Measurements from ENCODE around the gene RAB4B. TPM values are rescaled to one million over a fixed set of nuclear protein-coding genes. Genes with fewer than 3 reads are reported as not detected.

RAB4B gene
- total and polyA plus RNA-seq, 2 of the 13 experiments (the other 11 are each of a cell fraction or from before 2014, with no cell fraction given): 3.3 to 5.4 TPM

DNA sequence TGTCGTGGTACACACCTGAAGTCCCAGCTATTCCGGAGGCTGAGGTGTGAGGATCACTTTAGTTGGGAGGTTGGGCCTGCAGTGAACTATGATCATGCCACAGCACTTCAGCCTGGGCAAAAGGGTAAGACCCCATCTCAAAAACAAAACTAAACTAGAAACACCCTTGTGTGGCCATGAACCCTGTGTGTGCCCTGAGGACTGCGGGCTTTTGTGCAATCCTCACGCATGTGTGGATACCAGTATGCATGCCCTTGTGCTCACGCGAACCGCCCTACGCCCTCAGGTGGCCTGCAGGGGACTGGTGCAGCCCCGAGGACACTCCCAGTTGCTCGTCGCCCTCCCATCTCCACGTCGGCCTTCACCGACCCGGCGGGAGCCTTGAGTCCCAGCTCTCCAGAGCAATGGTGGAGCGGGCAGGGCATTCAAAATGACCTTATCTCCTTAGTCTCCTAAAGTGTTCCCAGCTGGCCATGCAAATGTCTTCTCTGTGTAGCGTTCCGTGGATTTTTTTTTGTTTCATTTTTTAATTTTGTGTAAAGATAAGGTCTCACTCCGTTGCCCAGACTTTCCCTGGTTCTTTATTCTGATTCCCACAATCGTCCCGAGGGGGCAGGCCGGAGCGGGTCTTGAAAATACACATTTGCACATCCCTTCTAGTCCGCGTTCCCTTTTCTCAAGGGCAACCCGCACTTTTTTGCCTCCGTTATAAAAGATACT lies 20.1 kb downstream of the RAB4B start (continued):
- 0 out of 2 replicates have a peak, but pooled peaks have one; percentile 4 for TF ChIP-seq TCF7 (IDR thresholded peaks at IDR 0.05; ENCODE audit: low read depth)
- no peak for TF ChIP-seq CBFB (CRISPR knock-in tag; IDR thresholded peaks at IDR 0.05)
- 0 out of 2 replicates have a peak, but pooled peaks have one; percentile 25 for TF ChIP-seq MTF1 (CRISPR knock-in tag; IDR thresholded peaks at IDR 0.05)
- TF ChIP-seq RARA (CRISPR knock-in tag; IDR thresholded peaks at IDR 0.05): peak; percentile 88
- TF ChIP-seq, protein P1, sequence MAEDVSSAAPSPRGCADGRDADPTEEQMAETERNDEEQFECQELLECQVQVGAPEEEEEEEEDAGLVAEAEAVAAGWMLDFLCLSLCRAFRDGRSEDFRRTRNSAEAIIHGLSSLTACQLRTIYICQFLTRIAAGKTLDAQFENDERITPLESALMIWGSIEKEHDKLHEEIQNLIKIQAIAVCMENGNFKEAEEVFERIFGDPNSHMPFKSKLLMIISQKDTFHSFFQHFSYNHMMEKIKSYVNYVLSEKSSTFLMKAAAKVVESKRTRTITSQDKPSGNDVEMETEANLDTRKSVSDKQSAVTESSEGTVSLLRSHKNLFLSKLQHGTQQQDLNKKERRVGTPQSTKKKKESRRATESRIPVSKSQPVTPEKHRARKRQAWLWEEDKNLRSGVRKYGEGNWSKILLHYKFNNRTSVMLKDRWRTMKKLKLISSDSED (CRISPR knock-in tag; IDR thresholded peaks at IDR 0.05): no peak
- no peak for TF ChIP-seq ZNF781 (CRISPR knock-in tag; IDR thresholded peaks at IDR 0.05; ENCODE audit: borderline replicate concordance, not compliant biosample characterization)
- TF ChIP-seq, protein P2, sequence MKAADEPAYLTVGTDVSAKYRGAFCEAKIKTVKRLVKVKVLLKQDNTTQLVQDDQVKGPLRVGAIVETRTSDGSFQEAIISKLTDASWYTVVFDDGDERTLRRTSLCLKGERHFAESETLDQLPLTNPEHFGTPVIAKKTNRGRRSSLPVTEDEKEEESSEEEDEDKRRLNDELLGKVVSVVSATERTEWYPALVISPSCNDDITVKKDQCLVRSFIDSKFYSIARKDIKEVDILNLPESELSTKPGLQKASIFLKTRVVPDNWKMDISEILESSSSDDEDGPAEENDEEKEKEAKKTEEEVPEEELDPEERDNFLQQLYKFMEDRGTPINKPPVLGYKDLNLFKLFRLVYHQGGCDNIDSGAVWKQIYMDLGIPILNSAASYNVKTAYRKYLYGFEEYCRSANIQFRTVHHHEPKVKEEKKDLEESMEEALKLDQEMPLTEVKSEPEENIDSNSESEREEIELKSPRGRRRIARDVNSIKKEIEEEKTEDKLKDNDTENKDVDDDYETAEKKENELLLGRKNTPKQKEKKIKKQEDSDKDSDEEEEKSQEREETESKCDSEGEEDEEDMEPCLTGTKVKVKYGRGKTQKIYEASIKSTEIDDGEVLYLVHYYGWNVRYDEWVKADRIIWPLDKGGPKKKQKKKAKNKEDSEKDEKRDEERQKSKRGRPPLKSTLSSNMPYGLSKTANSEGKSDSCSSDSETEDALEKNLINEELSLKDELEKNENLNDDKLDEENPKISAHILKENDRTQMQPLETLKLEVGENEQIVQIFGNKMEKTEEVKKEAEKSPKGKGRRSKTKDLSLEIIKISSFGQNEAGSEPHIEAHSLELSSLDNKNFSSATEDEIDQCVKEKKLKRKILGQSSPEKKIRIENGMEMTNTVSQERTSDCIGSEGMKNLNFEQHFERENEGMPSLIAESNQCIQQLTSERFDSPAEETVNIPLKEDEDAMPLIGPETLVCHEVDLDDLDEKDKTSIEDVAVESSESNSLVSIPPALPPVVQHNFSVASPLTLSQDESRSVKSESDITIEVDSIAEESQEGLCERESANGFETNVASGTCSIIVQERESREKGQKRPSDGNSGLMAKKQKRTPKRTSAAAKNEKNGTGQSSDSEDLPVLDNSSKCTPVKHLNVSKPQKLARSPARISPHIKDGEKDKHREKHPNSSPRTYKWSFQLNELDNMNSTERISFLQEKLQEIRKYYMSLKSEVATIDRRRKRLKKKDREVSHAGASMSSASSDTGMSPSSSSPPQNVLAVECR (CRISPR knock-in tag; IDR thresholded peaks at IDR 0.05; ENCODE audit: borderline replicate concordance): peak; percentile 80
- TF ChIP-seq, protein P3, sequence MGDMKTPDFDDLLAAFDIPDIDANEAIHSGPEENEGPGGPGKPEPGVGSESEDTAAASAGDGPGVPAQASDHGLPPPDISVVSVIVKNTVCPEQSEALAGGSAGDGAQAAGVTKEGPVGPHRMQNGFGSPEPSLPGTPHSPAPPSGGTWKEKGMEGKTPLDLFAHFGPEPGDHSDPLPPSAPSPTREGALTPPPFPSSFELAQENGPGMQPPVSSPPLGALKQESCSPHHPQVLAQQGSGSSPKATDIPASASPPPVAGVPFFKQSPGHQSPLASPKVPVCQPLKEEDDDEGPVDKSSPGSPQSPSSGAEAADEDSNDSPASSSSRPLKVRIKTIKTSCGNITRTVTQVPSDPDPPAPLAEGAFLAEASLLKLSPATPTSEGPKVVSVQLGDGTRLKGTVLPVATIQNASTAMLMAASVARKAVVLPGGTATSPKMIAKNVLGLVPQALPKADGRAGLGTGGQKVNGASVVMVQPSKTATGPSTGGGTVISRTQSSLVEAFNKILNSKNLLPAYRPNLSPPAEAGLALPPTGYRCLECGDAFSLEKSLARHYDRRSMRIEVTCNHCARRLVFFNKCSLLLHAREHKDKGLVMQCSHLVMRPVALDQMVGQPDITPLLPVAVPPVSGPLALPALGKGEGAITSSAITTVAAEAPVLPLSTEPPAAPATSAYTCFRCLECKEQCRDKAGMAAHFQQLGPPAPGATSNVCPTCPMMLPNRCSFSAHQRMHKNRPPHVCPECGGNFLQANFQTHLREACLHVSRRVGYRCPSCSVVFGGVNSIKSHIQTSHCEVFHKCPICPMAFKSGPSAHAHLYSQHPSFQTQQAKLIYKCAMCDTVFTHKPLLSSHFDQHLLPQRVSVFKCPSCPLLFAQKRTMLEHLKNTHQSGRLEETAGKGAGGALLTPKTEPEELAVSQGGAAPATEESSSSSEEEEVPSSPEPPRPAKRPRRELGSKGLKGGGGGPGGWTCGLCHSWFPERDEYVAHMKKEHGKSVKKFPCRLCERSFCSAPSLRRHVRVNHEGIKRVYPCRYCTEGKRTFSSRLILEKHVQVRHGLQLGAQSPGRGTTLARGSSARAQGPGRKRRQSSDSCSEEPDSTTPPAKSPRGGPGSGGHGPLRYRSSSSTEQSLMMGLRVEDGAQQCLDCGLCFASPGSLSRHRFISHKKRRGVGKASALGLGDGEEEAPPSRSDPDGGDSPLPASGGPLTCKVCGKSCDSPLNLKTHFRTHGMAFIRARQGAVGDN (CRISPR knock-in tag; IDR thresholded peaks at IDR 0.05): peak; percentile 98
- no peak for TF ChIP-seq ZNF136 (CRISPR knock-in tag; IDR thresholded peaks at IDR 0.05; ENCODE audit: low read depth)
- no peak; the same call in 1 of the 2 replicates for TF ChIP-seq ZNF460 (CRISPR knock-in tag; IDR thresholded peaks at IDR 0.05; ENCODE audit: borderline replicate concordance)
- TF ChIP-seq ZNF235 (CRISPR knock-in tag; IDR thresholded peaks at IDR 0.05; ENCODE audit: borderline replicate concordance): 0 out of 2 replicates have a peak, but pooled peaks have one; percentile 71
- peak; percentile 64; the same call in 1 of the 2 replicates for TF ChIP-seq ZSCAN20 (CRISPR knock-in tag; IDR thresholded peaks at IDR 0.05; ENCODE audit: borderline replicate concordance)
- TF ChIP-seq, protein P4, sequence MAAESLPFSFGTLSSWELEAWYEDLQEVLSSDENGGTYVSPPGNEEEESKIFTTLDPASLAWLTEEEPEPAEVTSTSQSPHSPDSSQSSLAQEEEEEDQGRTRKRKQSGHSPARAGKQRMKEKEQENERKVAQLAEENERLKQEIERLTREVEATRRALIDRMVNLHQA (CRISPR knock-in tag; IDR thresholded peaks at IDR 0.05): no peak
- TF ChIP-seq ZZZ3 (CRISPR knock-in tag; IDR thresholded peaks at IDR 0.05; ENCODE audit: borderline replicate concordance): peak; percentile 72; the same call in 1 of the 2 replicates
- TF ChIP-seq, protein P5, sequence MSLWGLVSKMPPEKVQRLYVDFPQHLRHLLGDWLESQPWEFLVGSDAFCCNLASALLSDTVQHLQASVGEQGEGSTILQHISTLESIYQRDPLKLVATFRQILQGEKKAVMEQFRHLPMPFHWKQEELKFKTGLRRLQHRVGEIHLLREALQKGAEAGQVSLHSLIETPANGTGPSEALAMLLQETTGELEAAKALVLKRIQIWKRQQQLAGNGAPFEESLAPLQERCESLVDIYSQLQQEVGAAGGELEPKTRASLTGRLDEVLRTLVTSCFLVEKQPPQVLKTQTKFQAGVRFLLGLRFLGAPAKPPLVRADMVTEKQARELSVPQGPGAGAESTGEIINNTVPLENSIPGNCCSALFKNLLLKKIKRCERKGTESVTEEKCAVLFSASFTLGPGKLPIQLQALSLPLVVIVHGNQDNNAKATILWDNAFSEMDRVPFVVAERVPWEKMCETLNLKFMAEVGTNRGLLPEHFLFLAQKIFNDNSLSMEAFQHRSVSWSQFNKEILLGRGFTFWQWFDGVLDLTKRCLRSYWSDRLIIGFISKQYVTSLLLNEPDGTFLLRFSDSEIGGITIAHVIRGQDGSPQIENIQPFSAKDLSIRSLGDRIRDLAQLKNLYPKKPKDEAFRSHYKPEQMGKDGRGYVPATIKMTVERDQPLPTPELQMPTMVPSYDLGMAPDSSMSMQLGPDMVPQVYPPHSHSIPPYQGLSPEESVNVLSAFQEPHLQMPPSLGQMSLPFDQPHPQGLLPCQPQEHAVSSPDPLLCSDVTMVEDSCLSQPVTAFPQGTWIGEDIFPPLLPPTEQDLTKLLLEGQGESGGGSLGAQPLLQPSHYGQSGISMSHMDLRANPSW (CRISPR knock-in tag; IDR thresholded peaks at IDR 0.05; ENCODE audit: borderline replicate concordance): 0 out of 2 replicates have a peak, but pooled peaks have one; percentile 18
